Measurements from ENCODE around the gene CDC42EP3.

GRCh38 chr2:37720533-37721200, 49.2 kb upstream of the CDC42EP3 start:
- no peak for TF ChIP-seq CTCF (IDR thresholded peaks at IDR 0.05)
- TF ChIP-seq POLR2A (IDR thresholded peaks at IDR 0.05) = no peak
